Endodermal cell (in vitro differentiated cells): ENCODE results near the gene KCNN3. TPM values are rescaled to one million over a fixed set of nuclear protein-coding genes. Genes with fewer than 3 reads are reported as not detected.

ENCODE experiments used
- DNase-seq: peaks from one replicate; pipeline ENCODE4 v3.0.0-alpha.2; 2017
- H3K27ac ChIP-seq: 2 replicates; pipeline ENCODE4 v1.5.1; 2013; ENCODE audit warnings: mild to moderate bottlenecking, low read depth, low read length, moderate library complexity
- H3K27me3 ChIP-seq: 2 replicates; pipeline ENCODE4 v1.6.1; 2013; ENCODE audit warnings: mild to moderate bottlenecking, low read length, moderate library complexity; ENCODE audit not compliant: insufficient read depth, control insufficient read depth, poor library complexity, severe bottlenecking
- H3K36me3 ChIP-seq: 2 replicates; pipeline ENCODE4 v1.7.0; 2013; ENCODE audit warnings: mild to moderate bottlenecking, low read length, moderate library complexity; ENCODE audit not compliant: control insufficient read depth, insufficient read depth
- H3K4me1 ChIP-seq: one replicate; pipeline ENCODE4 v1.7.0; 2013; ENCODE audit warnings: low read length; ENCODE audit not compliant: control insufficient read depth, insufficient read depth
- H3K4me3 ChIP-seq: 2 replicates; pipeline ENCODE4 v1.5.1; 2013; ENCODE audit warnings: mild to moderate bottlenecking, low read length, moderate library complexity
- H3K9ac ChIP-seq: 2 replicates; pipeline ENCODE4 v1.6.1; 2013; ENCODE audit warnings: mild to moderate bottlenecking, low read length, moderate library complexity; ENCODE audit not compliant: poor library complexity, severe bottlenecking; ENCODE audit errors: extremely low read depth
- H3K9me3 ChIP-seq: 2 replicates; pipeline ENCODE4 v1.6.1; 2013; ENCODE audit warnings: mild to moderate bottlenecking, low read length, moderate library complexity; ENCODE audit not compliant: control insufficient read depth
- H3K27ac Mint-ChIP-seq: 2 replicates; pipeline ENCODE4 v1.8.0; 2020; ENCODE audit warnings: mixed read lengths
- H3K27me3 Mint-ChIP-seq: 2 replicates; pipeline ENCODE4 v1.8.0; 2021; ENCODE audit warnings: mild to moderate bottlenecking, mixed read lengths; ENCODE audit not compliant: insufficient read depth
- H3K36me3 Mint-ChIP-seq: 2 replicates; pipeline ENCODE4 v1.8.0; 2020; ENCODE audit warnings: low read depth, mixed read lengths
- H3K4me1 Mint-ChIP-seq: 2 replicates; pipeline ENCODE4 v1.8.0; 2020; ENCODE audit warnings: mixed read lengths
- H3K4me3 Mint-ChIP-seq: 2 replicates; pipeline ENCODE4 v1.8.0; 2020; ENCODE audit warnings: mild to moderate bottlenecking, moderate library complexity, mixed read lengths
- H3K9me3 Mint-ChIP-seq: 2 replicates; pipeline ENCODE4 v1.8.0; 2020; ENCODE audit warnings: mild to moderate bottlenecking, mixed read lengths
- CTCF ChIP-seq: fragments of 200-600 bp; sonication (generic); conservative IDR thresholded peaks from 2 replicates; pipeline ENCODE4 v1.5.0; 2021; ENCODE audit warnings: antibody characterized with exemption, mild to moderate bottlenecking
- WGBS, 2 experiments: methylation state at CpG; one replicate each; pipeline versions ENCODE4 v1.1.5 to v1.1.7; 2013; ENCODE audit warnings: missing lambda C conversion rate in 2 of 2, mixed read lengths in 1 of 2; ENCODE audit not compliant: insufficient coverage in 1 of 2, insufficient read length in 1 of 2; 5-methylcytosine and 5-hydroxymethylcytosine counted together
- total RNA-seq, 2 donors: library from RNA; stranded (reverse); fragmentation: NEBNext Ultra II Directional in 1 of 2; extraction: Animal tissue kit (Norgen Biotek cat#: 25700) in 1 of 2; gene quantifications; 2 replicates in 1 of 2; 3 replicates in 1 of 2; pipeline ENCODE4 v1.2.1, GENCODE V29; 2021

KCNN3 gene
- total RNA-seq, 2 donors from 2014 or later: 0.57 to 0.75 TPM

- no peaks in the 10 kb centered on the region for H3K36me3 ChIP-seq
- no peaks in the 10 kb centered on the region for H3K27me3 ChIP-seq
- no peak overlapping the region for H3K4me3 Mint-ChIP-seq
- H3K9me3 ChIP-seq: no peaks in the 10 kb centered on the region
- no peak overlapping the region for H3K27ac Mint-ChIP-seq
- 85 to 91% methylated on average over 5 to 6 of the region's 6 CpGs for WGBS, 2 experiments
- no peaks in the 10 kb centered on the region for H3K27me3 Mint-ChIP-seq
- no peak overlapping the region for H3K27ac ChIP-seq
- no peak for TF ChIP-seq CTCF
- H3K9ac ChIP-seq: no peak overlapping the region
- DNase-seq: no peak
- no peak overlapping the region for H3K4me3 ChIP-seq
- H3K4me1 Mint-ChIP-seq: peaks cover 12% of the 10 kb centered on the region
- no peaks in the 10 kb centered on the region for H3K36me3 Mint-ChIP-seq
- H3K4me1 ChIP-seq: peaks cover 7% of the 10 kb centered on the region
- no peaks in the 10 kb centered on the region for H3K9me3 Mint-ChIP-seq
These were observed 153.2 kb downstream of the KCNN3 start for GRCh38 chr1:154716614-154717527.

GRCh38 chr1:154716011-154716410, 154.1 kb downstream of the KCNN3 start:
- no peaks in the 10 kb centered on the region for H3K36me3 ChIP-seq
- no peak overlapping the region for H3K9ac ChIP-seq
- no peak for TF ChIP-seq CTCF
- Mint-ChIP-seq H3K4me3 (no peak overlapping the region), H3K4me1 (peaks cover 12% of the 10 kb centered on the region), H3K27ac (no peak overlapping the region), H3K36me3 (no peaks in the 10 kb centered on the region), H3K9me3 (no peaks in the 10 kb centered on the region), H3K27me3 (no peaks in the 10 kb centered on the region)
- H3K27ac ChIP-seq: no peak overlapping the region
- no peak for DNase-seq
- 83 to 89% methylated on average over 2 of the region's 2 CpGs for WGBS, 2 experiments
- no peaks in the 10 kb centered on the region for H3K9me3 ChIP-seq
- no peak overlapping the region for H3K4me3 ChIP-seq
- no peaks in the 10 kb centered on the region for H3K27me3 ChIP-seq
- H3K4me1 ChIP-seq: peaks cover 7% of the 10 kb centered on the region

- DNase-seq: no peak
- Histone ChIP-seq H3K27ac (no peak overlapping the region), H3K9me3 (no peaks in the 10 kb centered on the region), H3K4me3 (no peak overlapping the region), H3K36me3 (no peaks in the 10 kb centered on the region), H3K9ac (no peak overlapping the region), H3K27me3 (no peaks in the 10 kb centered on the region), H3K4me1 (peaks cover 6% of the 10 kb centered on the region)
- no peaks in the 10 kb centered on the region for H3K9me3 Mint-ChIP-seq
- no peak overlapping the region for H3K27ac Mint-ChIP-seq
- 93 to 100% methylated on average over 4 to 5 of the region's 5 CpGs for WGBS, 2 experiments
- no peak overlapping the region for H3K4me3 Mint-ChIP-seq
- no peaks in the 10 kb centered on the region for H3K27me3 Mint-ChIP-seq
- TF ChIP-seq CTCF: no peak
- H3K36me3 Mint-ChIP-seq: no peaks in the 10 kb centered on the region
- peaks cover 7% of the 10 kb centered on the region for H3K4me1 Mint-ChIP-seq
These were observed 154.7 kb downstream of the KCNN3 start for GRCh38 chr1:154715385-154715784.
